Ishikawa (cell line): Measurements from ENCODE around the gene CAST.

Experiments used
- TAF1 ChIP-seq: IDR thresholded peaks from 2 replicates; pipeline ENCODE4 v1.6.1; 2012; ENCODE audit warnings: low read depth, mild to moderate bottlenecking
- TCF12 ChIP-seq: IDR thresholded peaks from 2 replicates; pipeline ENCODE4 v1.6.1; 2012; ENCODE audit warnings: low read depth
- YY1 ChIP-seq: IDR thresholded peaks from 2 replicates; pipeline ENCODE4 v1.6.1; 2012; ENCODE audit warnings: low read depth

DNA sequence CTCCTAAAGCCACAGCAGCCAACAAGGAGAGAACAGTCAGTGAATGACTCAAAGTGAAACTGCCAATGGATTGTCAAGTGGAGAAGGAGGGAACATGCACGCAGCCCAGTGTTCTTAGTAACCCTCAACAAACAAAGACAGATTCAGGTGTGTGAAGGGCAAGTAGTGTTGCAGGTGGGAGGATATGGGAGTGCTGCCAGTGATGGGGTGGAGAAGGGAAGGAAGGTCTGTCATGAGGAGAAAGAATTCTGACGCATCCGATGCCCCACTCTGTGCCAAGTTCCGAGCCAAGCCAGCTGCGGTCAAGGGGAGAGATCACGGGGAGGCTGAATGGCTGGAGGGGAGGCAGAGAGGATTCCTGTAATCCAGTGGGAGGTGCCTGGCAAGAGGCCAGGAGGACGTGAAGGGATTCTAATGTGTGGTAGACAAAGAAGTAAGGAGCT lies 56.5 kb downstream of the CAST start:
- TF ChIP-seq TAF1 (no peak), YY1 (no peak), TCF12 (no peak)
